ENCODE measurements around the gene ZFP69. TPM values are rescaled to one million over a fixed set of nuclear protein-coding genes. Genes with fewer than 3 reads are reported as not detected.

The ZFP69 gene
- total RNA-seq, 1 donor, result 1.0 TPM

- no peaks in the 10 kb centered on the region for H3K27me3 ChIP-seq (ENCODE audit: insufficient read depth, low read length)
- peaks cover 7% of the 10 kb centered on the region for H3K4me1 ChIP-seq (ENCODE audit: insufficient read depth, low read length)
- no peak overlapping the region for H3K4me3 ChIP-seq (ENCODE audit: low read length)
Observed at GRCh38 chr1:40539338-40539737, 62.2 kb downstream of the ZFP69 start.

More at GRCh38 chr1:40539338-40539737, 62.2 kb downstream of the ZFP69 start:
- no peaks in the 10 kb centered on the region for H3K9me3 ChIP-seq (ENCODE audit: low read depth, low read length)

Other genes starting within 250 kb of the ZFP69 start
- not detected for gene TMCO2, start 229.4 kb upstream of the ZFP69 start, total RNA-seq
- gene ZMPSTE24, start 219.1 kb upstream of the ZFP69 start, total RNA-seq, result 17.2 TPM
- gene COL9A2, start 160.0 kb upstream of the ZFP69 start, total RNA-seq, result 4.1 TPM
- gene SMAP2, start 103.6 kb upstream of the ZFP69 start, total RNA-seq, result 201 TPM
- gene ZFP69B, start 26.8 kb upstream of the ZFP69 start, total RNA-seq, result 2.9 TPM
- gene EXO5, start 31.5 kb downstream of the ZFP69 start, total RNA-seq, result 2.9 TPM
- gene ZNF684, start 54.3 kb downstream of the ZFP69 start, total RNA-seq, result 4.1 TPM
- 0.84 TPM for gene RIMS3, start 188.4 kb downstream of the ZFP69 start, total RNA-seq
- 19.4 TPM for gene NFYC, start 214.4 kb downstream of the ZFP69 start, total RNA-seq

Data from mononuclear cell (primary cell).